NCI-H69 (cell line): Measurements from ENCODE around the gene C19orf12.
A peak's percentile ranks its signal among the peaks of the same experiment; 100 is the strongest.

ENCODE experiments used
- DNase-seq: peaks from one replicate; lab custom pipeline; 2025; lab: John Stamatoyannopoulos, UW

The C19orf12 gene

DNA sequence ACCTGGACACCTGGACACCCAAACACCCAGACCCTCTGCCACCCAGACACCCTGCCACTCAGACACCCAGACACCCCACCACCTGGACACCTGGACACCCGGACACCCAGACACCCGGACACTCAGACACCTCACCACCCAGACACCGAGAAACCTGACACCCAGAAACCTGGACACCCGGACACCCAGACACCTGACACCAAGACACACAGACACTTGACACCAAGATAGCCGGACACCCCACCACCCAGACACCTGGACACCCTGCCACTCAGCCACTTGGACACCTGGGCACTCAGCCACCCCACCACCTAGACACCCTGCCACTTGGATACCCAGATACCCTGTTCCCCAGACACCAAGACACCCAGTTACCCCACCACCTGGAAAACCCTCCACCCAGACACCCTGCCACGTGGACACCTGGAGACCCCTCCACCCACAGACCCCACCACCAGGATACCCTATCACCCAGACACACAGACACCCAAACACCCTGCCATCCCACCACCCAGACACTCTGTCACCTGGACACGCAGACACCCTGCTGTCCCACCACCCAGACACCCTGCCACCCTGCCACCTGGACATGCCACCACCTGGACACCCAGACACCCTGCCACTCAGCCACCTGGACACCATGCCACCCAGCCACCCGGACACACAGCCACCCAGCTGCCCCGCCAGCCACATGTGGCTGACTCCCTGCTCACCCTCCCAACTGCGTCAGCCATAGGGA, 17.4 kb downstream of the C19orf12 start:
- DNase-seq = no peak

DNA sequence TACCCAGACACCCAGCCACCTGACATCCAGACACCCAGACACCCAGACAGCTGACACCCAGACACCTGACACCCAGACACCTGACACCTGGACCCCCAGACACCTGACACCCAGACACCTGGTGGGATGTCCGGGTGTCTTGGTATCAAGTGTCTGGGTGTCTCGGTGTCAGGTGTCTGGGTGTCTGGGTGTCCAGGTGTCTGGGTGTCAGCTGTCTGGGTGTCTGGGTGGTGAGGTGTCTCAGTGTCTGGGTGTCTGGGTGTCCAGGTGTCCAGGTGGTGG, 18.6 kb downstream of the C19orf12 start:
- DNase-seq = no peak

DNA sequence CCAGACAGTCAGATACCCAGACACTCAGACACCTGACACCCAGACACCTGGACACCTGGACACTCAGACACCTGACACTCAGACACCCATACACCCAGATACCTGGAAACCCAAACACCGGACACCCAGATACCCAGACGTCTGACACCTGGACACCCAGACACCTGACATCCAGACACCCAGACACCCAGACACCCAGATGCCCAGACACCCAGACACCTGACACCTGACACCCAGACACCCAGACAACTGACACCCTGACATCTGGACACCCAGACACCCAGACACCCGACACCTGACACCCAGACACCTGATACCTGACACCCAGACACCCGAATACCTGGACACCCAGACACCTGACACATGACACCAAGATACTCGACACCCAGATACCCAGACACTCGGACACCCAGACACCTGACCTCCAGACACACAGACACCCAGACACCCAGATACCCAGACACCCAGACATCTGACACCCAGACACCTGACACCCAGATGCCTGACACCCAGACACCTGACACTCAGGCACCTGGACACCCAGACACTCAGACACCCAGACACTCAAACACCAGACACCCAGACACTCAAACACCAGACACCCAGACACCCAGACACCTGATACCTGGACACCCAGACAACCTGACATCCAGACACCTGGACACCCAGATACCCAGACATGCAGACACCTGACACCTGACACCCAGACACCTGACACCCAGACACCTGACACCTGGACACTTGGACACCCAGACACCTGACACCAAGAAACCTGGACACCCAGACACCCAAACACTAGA, 19.1 kb downstream of the C19orf12 start:
- DNase-seq = no peak

- peak; percentile 49 for DNase-seq
Measured at GRCh38 chr19:29694669-29695627, 20.1 kb downstream of the C19orf12 start.

DNA sequence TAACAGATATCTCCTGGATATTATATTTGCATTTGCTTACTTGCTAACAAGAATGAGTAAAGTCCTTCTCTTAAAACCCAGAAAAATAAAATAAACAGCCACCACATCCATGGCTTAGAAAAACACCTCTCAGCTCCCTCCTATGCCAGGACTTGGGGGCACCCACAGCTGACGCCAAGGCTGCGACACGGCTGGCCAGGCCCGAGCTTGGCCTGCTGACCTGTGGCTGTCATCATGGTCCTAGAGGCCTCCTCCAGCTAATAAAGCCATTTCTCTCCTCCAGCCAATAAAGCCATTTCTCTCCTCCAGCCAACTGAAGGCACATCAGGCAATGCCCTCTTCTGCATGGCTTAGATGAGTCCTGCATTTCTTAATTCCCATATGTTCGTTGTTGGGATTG, 20.9 kb downstream of the C19orf12 start:
- DNase-seq = no peak

DNA sequence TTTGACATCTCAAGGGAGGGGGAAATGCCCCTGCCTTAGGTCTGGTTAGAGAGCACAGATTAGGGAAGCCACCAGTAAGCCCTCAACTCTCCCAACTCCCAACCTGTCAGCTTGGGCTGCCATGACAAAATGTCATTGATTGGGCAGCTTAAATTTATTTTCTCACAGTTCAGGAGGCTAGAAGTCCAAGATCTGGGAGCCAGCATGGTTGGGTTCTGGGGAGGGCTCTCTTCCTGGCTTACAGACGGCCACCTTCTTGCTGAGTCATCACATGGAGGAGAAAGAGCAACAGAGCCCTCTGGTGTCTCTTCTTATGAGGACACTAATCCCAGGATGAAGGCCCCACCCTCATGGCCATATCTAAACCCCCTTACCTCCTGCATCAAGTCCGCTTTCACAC, 24.2 kb downstream of the C19orf12 start:
- peak; percentile 42 for DNase-seq

- DNase-seq = peak; percentile 3
Measured at GRCh38 chr19:29687897-29688728, 26.9 kb downstream of the C19orf12 start.

DNA sequence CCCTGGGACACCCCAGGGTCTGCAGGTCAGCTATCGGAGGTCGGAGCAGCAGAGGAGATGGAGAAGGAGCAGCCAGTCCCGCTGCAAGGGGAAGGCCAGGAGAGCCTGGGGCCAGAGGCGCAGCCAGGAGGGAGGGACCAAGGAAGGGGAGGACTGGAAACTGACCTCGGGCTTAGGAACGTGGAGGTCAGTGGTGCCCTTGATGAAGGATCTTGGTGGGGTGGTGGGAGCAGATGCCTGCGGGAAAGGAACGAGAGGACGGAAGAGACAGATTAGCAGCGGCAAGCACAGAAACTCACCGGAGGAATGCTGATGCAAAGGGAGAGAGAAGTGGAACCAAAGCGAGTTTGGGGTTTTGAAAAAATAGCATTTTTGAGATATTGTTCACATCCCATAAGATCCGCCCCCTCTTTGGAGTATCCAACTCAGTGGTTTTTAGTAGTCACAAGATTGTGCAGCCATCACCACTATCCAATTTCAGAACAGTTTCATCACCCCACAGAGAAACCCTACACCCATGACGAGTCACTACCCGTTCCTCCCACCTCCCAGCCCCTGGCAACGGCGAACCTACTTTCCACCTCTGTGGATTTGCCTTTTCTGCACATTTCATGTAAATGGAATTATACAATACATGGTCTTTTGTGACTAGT, 27.7 kb downstream of the C19orf12 start:
- peak; percentile 7 for DNase-seq

DNA sequence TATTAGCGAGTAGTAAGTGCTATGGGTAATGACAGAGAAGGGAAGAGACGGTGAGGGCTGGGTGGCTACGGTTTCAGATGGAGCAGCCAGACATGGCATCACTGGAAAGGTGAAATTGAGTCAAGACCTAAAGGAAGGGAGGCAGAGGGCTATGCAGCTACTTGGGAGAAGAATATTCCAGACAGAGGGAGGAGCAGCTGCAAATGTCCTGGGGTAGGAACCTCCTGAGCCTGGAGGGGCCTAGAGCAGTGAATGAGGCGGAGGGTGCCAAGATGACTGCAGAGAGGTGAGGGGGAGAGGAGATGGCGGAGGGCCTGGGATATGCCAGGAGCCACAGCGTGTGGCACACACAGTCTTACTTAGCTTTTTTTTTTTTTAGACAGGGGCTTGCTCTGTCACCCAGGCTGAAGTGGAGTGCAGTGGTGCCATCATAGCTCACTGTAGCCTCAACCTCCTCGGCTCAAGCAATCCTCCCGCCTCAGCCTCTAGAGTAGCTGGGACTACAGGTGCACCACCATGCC, 28.7 kb downstream of the C19orf12 start:
- no peak for DNase-seq

DNA sequence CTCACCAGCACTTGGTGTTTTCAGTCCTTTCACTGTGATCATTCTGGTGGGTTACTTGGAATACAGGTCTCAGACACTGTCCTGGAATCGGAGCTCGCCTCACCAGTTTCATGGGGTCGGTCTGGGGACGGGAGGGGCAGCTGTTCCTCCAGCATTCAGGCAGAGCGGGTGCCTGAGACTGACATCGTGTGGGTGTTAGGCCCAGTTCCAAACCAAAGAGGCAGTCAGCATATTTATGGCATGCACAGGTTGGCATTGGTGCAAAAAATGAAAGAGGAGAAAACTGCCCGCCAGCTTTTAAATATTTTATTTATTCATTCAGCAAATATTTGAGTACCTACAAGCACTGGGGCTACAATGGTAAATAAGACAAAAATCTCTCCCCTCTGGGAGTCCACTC, 29.7 kb downstream of the C19orf12 start:
- no peak for DNase-seq

DNA sequence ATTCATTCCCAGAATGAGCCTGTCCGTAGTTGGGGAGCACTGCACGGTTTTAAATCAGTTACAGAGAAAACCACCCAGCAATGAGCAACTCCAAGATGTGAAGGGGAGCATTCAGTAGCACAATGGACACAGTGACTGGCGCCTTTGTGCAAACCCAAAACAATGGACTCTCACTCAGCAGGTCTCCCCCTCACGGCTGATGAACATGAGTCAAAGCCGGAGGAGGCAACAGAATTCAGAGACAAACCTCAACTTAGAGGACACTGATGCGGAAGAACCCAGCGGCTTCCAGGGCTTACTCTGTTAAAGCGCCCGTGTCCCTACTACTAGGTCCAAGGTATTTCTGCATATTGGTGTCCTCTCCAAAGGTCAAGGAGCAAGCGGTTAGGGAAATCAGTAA, 32.1 kb downstream of the C19orf12 start:
- DNase-seq = peak; percentile 11

- no peak for DNase-seq
Measured at GRCh38 chr19:29682236-29682895, 32.7 kb downstream of the C19orf12 start.

GRCh38 chr19:29681422-29682235, 33.4 kb downstream of the C19orf12 start:
- no peak for DNase-seq

DNA sequence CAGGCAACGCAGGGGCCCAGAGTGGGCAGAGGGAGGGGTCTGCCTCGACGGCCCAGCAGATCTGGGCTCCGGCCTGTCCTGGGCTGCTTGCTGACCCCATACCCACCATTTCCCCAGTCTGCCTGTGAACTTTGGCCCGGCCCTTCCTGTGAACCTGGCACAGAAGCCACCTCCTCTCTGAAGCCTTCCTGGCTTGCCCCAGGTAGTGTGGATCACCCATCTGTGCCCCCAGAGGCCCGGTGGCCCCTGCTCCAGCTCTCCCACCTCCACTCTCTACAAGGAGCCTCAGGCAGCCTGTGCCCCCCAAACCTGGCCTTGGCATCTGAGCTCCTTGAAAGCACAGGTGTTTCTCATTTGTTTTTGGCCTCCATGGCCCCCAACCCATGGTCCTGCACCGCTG, 34.1 kb downstream of the C19orf12 start:
- DNase-seq = no peak

GRCh38 chr19:29680447-29680846, 34.6 kb downstream of the C19orf12 start:
- no peak for DNase-seq

DNA sequence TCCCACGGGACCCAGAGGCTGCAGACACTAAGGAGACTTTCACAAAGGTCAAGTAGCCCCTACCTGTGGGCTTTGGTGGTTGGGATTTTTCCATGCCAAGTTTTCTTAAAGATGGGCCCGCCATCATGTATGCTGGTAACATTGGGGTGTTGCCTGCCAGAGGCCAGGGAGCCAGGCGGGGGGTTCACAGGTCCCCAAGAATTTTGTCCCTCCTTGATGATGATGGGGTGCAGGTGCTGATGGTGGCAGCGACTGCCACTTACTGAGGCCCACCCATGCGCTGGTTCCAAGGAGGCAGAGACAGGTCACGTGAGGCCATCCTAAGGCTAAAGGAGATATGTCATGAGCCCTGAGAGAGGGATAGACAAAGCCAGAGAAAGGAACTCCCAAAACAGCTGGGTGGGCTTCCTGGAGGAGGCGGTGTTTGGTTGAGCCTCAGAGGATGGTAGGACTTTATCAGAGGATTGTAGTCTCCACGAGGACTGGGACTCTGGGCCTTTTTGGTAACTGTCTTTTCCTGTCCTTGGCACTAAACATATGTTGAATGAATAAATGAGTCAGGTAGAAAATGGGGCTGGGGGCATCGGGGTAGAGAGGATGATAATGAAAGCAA, 35.4 kb downstream of the C19orf12 start:
- DNase-seq = no peak

DNA sequence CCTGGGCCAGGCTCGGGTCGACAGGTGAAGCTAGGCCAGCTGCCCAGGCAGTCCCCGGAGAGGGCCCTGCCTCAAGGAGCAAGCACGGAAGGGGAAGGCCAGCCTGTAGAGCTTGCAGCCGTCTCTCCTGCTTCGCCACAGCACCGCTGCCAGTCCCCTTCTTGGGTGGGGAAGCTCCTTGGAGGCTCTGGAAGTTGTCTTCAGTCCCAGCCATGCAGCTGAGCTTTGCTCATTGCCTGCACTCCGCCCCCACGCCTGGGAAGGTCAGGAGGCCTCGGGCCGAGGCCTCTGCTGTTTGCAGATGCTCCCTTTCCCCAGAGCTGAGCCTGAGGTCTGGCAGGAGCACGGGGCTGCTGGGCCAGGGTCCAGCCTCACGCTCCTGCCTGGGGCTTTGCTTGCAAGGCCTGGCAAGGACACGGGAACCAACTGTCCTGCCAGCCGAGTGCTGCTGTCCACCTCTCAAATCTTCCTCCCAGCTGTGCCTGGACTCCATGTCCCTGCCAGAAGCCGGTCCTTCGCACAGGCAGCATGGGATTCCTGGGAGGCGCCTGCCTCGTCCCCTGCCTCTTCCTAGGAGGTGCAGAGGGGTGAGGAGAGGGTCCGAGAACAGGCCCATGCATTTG, 36.5 kb downstream of the C19orf12 start:
- no peak for DNase-seq

DNA sequence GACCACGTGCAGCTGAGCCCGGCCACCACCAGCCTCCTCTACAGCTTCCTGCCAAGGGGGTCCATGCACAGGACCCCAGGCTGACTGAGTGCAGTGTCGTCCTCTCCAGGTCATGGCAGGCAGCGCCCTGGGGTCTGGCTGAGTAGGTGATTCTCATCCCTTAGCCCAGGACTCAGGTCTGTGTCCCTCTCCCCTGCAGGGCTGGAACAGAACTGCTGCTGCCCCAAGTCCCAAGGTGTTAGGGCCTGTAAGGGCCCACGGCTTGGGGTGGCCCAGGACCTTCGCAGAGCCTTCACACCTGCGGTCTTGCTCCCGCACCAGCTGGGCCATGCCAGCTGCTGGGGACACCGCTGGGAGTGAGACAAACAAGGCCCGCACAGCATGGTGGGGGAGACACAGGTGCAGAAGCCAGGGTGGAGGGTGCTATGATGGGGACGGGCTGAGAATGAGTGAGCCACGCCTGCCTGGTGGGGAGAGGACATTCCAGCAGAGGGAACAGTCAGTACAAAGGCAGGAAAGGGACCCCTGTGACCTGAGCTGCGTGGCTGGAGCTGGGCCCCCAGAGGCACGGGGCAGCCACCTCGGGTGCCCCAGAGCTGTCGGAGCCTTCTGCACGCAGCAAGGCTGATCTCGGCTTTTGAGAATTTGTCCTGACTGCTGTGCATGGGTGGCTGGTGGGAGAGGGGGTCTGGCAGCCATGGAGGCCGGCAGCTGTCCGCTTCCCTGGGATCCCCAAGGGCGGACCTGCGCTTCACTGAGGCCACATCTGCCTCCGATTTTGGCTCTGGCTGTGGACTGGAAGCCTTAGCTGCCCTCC, 37.9 kb downstream of the C19orf12 start:
- no peak for DNase-seq
